IPS-NIHi7 (cell line): Measurements from ENCODE around the gene RPS6KA2.

Experiments
- DNase-seq: peaks from one replicate; pipeline ENCODE4 v3.0.0; 2012; ENCODE audit warnings: mixed read lengths; ENCODE audit errors: extremely low spot score

The RPS6KA2 gene

DNA sequence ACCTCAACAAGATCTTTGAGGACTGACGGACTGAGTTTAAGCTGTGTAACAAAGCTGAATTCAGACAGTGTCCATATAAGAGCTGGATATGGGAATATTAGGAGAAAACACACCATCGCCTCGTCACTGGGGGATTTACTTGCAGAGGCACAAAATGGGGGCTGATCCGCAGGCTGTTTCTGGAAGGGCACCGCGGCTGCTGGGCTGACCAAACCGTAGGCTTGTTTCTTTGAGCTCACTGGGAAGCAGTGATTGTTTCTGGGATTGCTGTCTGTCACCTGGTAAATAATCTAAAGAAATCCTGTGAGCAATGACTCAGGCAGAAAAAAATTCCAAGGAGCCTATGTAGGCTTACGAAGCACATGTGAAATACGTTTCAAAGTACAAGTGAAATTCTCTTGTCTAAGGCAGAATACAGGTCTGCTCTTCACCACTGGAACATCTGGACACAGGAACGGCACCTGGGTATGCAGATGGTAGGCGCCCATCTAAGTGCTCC, 180.4 kb downstream of the RPS6KA2 start:
- no peak for DNase-seq

GRCh38 chr6:166446146-166446545, 180.9 kb downstream of the RPS6KA2 start:
- DNase-seq, result no peak

- no peak for DNase-seq
Measured at GRCh38 chr6:166444446-166444845, 182.6 kb downstream of the RPS6KA2 start.

DNA sequence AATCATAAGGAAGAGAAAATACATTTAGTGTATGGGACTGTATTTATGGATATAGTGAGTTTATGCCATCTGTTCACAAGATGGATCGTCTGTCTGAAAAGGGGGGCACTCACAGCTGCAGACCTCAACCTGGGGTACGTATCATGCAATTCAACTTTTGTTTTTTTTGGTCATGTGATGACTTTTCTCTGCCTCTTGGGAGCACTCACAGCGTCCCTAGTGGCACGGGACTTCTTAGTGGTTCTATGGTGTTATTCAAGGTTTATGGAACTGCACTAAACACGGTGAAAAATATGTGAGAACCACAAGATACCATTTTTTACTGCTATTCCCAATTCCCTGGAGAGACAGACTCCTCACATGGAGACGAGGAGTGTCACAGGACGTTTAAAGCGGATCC, 183.9 kb downstream of the RPS6KA2 start:
- DNase-seq, result no peak

GRCh38 chr6:166442131-166442685, 184.8 kb downstream of the RPS6KA2 start:
- DNase-seq, result no peak

DNA sequence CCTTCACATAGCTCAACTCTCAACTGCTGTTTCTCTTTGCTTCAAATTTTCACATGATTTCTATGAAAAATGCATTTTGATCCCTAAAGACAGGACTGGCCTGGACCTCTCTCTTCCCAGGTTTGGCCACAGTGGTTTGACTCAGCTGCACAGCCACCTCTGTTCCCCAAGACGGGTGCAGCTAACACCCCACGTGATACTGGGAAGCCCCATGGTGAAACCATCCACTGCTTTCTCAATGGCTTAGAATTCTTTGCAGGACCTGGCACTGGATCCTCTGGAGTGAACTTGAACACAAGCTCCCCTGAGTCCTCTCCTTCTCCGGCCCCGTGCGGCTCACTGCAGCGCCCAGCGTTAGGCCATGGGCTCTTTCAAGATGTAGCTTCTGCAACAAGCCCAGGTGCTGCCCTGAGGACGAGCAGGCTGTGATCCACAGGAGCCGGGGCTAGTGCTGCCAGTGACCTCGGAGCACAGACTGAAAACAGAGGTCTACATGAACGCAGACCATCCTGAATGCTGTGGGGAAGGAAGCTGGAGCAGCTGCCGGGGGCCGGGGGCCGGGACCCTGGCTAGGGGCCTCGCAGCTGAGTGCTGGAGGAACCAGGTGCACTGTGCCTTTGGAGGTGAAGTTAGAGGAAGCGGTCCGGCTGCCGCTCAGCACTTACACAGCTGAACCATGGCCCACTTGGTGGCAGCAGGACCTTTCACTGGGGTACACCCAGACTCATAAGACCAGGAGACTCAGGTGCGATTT, 185.5 kb downstream of the RPS6KA2 start:
- no peak for DNase-seq

GRCh38 chr6:166440729-166441128, 186.3 kb downstream of the RPS6KA2 start:
- DNase-seq, result no peak

GRCh38 chr6:166440106-166440505, 186.9 kb downstream of the RPS6KA2 start:
- DNase-seq, result no peak

GRCh38 chr6:166439366-166440091, 187.5 kb downstream of the RPS6KA2 start:
- DNase-seq, result no peak

DNA sequence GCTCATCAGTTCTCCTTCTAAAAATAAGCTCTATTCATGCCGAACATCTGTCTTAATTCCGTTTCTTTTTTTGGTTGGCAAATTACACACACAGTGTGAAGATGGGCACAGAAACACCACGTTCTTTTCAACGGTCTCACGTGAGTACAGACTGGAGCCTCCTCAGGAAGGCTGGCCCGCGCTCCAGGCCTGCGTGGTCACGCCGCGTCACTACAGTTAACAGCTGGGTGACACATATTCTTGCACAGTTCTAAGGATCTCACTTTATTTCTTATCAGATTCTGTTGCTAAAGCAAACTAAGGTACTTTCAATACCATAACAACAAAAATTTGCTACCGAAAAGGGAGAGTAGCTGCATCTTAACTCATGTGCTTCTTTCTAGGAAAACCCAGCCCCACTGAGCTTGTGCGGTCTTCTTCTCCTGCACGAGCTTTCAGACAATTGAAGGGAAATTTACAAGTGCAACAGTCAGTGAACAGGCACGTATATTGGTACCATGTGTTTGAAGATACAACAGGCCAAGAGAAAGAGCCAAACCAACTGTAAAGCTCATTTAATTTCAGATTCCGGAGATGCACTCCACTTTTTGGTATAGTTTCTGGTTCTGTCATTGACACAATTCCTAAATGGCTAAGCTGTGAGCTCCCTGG, 188.7 kb downstream of the RPS6KA2 start:
- no peak for DNase-seq

DNA sequence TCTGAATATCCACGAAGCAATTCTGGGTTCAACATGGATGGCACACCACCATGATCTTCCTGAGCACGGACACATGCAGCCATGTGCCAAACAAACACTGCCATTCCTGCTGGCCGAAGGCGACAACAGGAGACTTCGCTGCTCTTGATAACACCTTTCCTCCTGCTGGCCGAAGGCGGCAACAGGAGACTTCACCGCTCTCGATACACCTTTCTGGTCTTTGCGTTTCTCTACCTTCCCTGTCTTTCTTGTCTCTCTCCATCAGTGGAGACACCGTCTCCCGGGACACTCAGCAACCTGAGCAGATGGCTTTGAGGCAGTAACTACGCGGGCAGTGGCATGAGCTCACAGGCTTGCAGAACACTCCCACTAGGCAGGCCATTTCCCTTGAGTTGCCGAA, 189.4 kb downstream of the RPS6KA2 start:
- peak; percentile 44 for DNase-seq

DNA sequence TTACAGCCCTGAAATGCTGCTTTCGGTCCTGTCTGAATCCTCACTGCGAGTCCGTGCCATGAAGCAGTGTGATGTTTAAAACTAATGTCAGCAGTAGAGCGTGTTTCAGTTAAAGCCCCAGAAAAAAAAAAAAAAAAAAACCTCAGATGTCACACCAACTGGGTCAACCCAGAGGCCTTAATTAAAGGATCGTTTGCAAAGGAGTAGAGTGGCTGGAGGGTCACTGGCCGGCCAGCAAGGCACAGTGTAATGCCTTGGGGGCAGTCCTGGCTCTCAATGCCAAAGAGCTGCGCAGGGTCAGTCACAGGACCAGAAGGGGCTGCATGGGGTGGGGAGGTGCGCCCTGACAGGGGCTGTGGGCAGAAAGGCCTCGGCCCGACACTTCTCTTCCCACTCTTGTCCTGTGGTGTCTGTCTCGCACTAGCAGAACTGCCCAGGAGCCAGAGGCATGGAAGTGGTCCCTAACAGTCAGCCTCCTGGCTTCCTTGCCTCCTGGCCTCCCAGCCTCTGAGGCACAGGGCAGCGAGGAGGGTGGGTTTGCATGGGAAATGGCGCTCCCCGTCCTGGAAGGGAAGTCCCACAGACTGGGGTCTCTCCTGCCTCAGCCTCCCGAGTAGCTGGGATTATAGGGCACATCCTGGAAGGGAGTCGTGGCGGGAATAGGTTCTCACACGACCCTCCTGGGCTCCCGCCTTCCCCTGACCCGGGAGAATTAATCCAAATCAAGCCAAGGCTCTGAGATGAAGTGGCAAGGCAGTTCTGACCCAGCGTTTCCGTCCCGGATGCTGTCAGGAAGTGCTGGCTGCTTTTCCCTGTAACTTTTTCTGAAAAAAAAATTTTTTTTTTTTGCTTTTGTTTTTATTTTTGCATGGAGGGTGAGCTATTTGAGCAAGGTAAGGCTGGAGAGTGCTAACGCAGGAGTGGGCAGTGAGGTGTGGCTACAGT, 190.6 kb downstream of the RPS6KA2 start:
- no peak for DNase-seq

GRCh38 chr6:166435574-166435973, 191.5 kb downstream of the RPS6KA2 start:
- DNase-seq, result no peak

- no peak for DNase-seq
Measured at GRCh38 chr6:166434336-166434735, 192.7 kb downstream of the RPS6KA2 start.

- no peak for DNase-seq
Measured at GRCh38 chr6:166433096-166433495, 194.0 kb downstream of the RPS6KA2 start.

GRCh38 chr6:166430269-166430668, 196.8 kb downstream of the RPS6KA2 start:
- no peak for DNase-seq

DNA sequence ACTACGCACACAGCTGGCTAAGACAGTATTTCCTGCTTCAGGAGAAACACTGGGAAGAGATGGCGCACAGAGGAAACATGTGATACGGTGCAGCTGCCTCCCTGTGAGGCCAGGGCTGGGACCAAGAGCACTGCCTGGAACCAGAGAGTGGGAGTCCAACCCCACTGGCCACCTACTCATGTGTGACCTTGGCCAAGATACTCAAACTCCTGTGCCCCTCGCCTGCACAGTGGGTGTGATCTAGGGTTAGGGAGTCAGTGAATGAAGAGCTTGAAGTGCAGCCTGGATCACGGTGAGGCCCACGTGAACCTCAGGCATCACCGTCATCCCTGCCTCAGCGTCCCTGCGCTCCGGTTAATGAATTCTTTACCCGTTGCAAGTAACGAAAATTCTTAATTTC, 202.6 kb downstream of the RPS6KA2 start:
- no peak for DNase-seq

- DNase-seq, result no peak
Measured at GRCh38 chr6:166423781-166424180, 203.3 kb downstream of the RPS6KA2 start.

- no peak for DNase-seq
Measured at GRCh38 chr6:166423051-166423745, 203.9 kb downstream of the RPS6KA2 start.

GRCh38 chr6:166422201-166422940, 204.7 kb downstream of the RPS6KA2 start:
- DNase-seq, result no peak
